IPS-NIHi7 (cell line): ENCODE results near the gene TSPAN15.

Experiments used
- DNase-seq: peaks from one replicate; pipeline ENCODE4 v3.0.0; 2012; ENCODE audit warnings: mixed read lengths; ENCODE audit errors: extremely low spot score

The TSPAN15 gene

GRCh38 chr10:69451209-69451783 lies at the start of gene TSPAN15:
Gene TSPAN15 (plus strand): TSS chr10:69451465. CDS start chr10:69451595, 130 bp downstream.
- DNase-seq, result peak; percentile 97

DNA sequence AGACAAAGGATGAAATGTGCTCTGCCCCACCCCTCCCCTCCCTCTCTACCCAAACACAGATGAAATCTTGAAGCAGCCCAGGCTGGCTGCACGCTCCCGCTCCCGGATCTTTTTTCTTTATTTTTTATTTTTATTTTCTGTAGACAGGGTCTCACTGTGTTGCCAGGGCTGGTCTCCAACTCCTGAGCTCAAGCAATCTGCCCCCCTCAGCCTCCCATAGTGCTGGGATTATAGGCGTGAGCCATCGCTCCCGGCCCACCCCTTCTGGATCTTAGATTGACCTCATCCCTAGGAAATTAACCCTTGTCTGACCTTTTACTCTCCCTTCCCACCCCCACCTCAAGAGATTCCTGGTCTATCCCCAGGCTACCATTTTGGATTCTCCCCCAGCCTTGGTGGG lies 48.9 kb upstream of the TSPAN15 start:
- DNase-seq, result no peak

DNA sequence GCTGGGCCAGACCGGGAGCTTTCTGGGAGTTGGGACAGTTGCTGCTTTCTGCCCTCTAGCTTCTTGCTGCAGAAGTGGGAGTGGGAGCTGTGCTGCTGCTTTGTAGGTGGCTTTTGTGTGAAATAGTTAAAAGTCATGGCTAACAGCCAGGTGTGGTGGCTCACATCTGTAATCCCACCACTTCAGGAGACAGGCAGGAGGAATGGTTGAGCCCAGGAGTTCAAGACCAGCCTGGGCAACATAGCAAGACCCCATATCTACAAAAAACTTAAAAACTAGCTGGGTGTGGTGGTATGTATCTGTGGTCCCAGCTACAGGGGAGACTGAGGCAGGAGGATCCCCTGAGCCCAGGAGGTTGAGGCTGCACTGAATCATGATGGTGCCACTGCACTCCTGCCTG lies 48.2 kb upstream of the TSPAN15 start:
- no peak for DNase-seq

DNA sequence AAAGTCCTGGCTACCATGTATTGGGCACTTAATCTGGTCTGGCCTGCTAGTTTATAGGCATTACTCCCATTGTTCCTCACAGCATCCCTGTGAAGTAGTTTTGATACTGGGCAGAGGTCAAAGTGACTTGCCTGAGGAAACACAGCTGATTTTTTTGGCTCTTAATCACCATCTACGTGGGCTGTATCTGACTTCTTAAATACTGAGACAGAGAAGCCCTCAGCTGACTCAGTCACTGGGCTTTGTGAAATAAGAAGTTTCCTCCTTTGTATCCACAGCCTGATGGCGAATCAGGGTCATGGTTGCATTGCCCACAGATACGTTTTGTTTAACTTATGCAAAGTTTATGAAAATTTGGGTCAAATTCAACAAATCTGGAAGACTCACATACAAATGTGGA lies 47.7 kb upstream of the TSPAN15 start:
- DNase-seq, result no peak

DNA sequence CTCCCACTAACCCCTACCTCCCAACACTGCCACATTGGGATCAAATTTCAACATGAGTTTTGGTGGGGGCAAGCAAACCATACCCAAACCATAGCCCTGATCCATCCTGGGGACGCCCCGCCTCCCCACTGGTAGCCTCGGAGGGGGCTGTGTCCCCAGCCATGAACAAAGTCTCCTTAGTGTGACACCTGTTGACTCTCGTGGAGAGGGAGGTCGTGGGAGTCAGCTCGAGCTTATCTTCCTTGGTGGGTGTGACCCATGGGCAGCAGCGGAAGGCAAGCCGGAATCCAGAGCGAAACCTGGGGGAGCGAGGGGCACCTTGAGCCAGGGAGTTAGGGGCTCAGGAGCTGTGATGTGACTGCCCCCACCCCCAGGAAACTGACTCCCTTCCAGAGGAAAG lies 46.5 kb upstream of the TSPAN15 start:
- no peak for DNase-seq

GRCh38 chr10:69405221-69405620 lies 46.0 kb upstream of the TSPAN15 start:
- no peak for DNase-seq

DNA sequence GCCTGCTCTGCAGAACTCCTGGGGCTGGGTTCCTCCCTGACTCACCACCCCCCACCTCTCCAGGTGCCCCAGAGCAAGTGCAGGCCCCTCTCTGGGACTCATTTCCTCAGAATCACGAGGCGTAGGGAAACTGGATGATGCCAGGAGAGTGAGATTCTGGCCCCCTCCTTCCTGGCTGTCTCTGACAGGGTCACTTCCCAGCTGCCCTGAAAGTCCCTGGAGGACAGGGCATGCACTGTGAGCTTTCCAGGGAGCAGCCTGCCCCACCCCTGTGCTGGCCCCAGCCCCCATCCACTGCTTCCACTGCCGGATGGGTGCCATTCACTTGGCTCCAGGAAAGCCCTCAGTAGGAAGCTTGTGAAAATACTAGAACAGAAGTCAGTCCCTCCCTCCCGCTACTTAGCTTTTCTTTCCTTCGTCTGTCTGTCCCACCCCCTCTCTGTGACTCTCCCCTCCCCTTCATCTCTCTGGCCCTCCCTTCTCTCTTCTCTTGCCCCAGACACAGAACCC lies 44.9 kb upstream of the TSPAN15 start:
- no peak for DNase-seq

GRCh38 chr10:69406816-69407580 lies 44.3 kb upstream of the TSPAN15 start:
- no peak for DNase-seq

GRCh38 chr10:69407621-69408301 lies 43.5 kb upstream of the TSPAN15 start:
- peak; percentile 53 for DNase-seq

DNA sequence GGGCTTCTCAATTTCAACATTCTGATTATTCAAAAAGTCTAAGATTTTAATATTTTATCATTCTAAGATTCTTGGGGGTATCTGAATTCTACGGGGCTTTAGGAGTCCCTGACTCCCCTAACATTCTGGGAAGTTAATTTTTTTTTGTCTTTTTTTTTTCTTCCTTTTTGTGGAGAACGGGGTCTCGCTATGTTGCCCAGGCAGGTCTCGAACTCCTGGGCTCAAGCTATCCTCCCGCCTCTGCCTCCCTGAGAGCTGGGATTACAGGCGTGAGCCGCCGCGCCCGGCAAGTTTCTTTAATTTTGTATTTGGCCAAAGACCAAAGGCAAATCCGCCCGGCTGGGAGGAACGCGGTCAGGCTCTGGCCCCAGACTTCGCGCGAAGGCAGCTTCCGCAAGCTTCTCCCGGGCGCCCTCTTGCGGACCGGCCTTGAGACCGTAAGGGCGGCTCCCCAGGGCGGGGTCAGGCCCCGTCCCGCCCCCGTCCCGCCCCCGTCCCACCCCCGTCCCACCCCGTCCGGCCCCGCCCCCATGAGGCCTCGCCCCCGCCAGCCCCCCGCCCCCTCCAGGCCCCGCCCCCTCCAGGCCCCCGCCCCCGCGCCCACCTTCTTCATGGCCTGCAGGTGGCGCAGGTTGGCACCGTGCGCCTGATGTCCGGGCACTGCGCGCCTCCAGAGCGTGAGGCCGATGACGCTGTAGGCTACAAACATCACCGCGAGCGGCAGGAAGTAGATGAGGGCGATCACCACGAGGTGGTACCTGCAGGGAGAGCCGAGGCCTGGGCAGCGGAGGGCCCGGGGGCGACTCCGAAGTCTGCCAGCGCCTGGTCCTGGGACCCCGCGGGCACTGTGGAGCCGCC lies 42.7 kb upstream of the TSPAN15 start:
- DNase-seq, result peak; percentile 95

DNA sequence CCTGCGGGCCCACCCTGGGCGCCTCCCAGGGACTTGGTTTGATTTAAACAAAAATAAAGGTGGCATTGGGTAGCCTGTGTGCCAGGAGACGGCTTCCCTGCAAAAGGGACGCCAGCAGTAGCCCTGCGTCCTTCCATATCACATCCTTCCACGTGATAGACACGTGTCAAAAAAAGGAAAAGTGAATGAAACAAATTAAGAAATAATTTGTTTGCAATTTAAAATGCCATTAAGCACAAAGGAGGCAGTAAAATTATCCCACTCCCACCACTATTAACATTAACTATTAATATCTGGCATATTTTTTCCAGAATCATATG lies 42.1 kb upstream of the TSPAN15 start:
- DNase-seq, result no peak

DNA sequence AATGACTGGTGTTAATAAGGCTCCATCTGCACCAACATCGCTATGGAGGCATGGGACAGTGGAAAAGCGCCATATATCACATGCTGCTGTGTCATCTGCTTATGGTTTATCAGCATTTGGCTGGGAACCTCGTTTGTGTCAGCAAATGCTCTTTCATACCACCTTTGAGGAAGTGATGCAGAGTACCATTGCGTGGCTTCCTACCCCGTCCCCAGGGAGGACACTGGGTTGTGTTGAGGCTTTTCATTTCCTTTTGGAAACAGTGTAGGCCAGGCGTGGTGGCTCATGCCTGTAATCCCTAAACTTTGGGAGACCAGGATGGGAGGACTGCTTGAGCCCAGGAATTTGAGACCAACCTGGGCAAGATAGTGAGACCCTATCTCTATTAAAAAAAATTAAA lies 41.3 kb upstream of the TSPAN15 start:
- DNase-seq, result no peak

GRCh38 chr10:69410487-69410886 lies 40.8 kb upstream of the TSPAN15 start:
- DNase-seq, result no peak

GRCh38 chr10:69411476-69411875 lies 39.8 kb upstream of the TSPAN15 start:
- no peak for DNase-seq

GRCh38 chr10:69412232-69412790 lies 39.0 kb upstream of the TSPAN15 start:
- DNase-seq, result no peak

DNA sequence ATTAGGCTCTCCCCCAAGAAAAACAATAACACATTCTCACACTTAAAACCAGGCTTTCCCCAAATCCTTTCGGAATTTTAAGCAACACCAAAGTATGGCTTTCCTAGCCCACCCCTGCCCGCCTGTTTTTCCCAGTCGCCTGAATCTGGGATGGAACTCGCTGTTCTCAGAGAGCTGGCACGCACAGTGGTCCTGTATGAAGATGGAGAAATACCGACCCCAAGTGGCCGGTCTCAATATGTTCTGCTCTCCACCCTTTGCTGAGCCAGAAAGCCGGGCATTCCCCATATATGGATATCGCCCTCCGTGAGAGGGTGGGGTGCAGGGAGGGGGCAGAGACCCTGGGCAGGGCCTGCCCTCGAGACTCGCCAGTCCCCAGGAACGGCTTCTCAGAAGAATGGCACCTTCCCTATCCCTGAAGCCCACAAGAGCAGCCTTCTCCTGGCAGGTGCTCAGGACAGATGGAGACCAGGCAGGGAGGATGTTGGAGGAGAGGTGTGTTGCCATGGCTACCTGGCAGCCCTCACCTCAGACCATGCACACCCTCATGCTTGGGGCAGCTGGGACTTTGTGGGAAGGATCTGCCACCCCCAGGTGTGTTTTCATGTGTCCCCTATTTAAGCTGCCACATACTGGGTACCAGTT lies 37.9 kb upstream of the TSPAN15 start:
- DNase-seq, result peak; percentile 82

- DNase-seq, result no peak
Measured at GRCh38 chr10:69414036-69415018, 36.9 kb upstream of the TSPAN15 start.

DNA sequence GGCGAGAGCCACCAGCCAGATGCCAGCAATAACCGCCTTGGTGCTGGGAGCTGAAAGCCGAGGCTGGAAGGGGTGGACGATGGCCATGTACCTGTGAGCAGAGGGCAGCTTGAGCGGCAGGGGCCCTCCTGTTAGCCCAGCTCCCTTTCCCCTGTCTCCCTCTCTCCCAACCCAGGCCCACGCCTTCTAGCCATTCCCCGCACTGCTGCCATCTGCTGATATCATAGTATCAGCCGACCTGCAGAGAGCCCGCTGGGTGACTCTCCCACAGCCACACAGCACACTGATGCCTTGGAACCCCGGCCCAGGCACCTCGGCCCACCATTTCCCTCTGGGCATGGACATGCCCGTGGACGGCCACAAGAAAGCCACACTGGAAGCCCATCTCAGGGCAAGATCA lies 36.2 kb upstream of the TSPAN15 start:
- DNase-seq, result no peak

DNA sequence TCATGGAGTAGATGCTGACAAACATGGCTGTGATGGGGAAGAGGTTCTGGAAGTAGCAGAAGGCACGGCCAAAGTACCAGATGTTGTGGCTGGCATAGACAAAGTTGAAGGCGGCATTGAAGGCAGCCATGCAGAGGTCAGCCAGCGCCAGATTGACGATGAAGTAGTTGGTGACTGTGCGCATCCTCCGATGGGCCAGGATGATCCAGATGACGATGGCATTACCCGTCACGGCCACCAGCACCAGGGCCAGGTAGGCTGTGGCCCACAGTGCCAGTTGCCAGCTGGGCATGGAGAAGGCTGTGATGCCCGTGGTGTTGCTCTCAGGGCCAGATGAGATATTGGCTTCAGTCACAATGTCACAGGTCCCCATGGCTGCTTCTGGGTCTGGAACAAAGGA lies 35.3 kb upstream of the TSPAN15 start:
- no peak for DNase-seq

DNA sequence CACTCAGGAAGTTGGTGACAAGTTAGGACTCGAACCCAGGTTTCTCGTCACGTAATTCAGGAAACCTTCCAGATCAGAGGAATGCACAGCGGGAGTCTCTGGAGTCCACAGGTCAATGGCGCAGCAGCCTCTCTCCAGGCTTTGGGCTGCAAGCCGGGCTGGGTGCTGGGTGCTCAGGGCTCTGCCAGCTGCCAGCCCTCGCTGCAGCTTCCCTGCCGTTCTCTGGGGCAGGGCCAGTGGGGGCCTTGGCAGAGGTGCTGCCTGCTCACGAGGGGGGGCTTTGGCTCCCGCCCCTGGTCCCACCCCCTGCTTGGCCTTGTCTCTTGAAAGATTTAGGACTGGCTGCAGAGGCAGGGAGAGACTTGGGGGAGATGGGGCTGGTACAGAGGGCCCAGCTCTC lies 34.6 kb upstream of the TSPAN15 start, which contains the start of gene TACR2:
Gene TACR2 (minus strand): TSS at position 224 of the 400 bp plus-strand sequence. CDS start 595 bp downstream, outside the sequence.
- no peak for DNase-seq
